K562 treated with DMSO at 1 percent for 24 hours (cell line): ENCODE results near the gene SERPINB7. TPM values are rescaled to one million over a fixed set of nuclear protein-coding genes. Genes with fewer than 3 reads are reported as not detected.

Experiments
- total RNA-seq: library from RNA; unstranded; fragments of 300-600 nt; gene quantifications from 2 replicates; pipeline ENCODE4 v1.2.3, GENCODE V29; 2022; ENCODE audit warnings: low read depth; ENCODE audit not compliant: insufficient read depth

Gene SERPINB7, protein sequence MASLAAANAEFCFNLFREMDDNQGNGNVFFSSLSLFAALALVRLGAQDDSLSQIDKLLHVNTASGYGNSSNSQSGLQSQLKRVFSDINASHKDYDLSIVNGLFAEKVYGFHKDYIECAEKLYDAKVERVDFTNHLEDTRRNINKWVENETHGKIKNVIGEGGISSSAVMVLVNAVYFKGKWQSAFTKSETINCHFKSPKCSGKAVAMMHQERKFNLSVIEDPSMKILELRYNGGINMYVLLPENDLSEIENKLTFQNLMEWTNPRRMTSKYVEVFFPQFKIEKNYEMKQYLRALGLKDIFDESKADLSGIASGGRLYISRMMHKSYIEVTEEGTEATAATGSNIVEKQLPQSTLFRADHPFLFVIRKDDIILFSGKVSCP
- total RNA-seq = not detected in 2 replicates

DNA sequence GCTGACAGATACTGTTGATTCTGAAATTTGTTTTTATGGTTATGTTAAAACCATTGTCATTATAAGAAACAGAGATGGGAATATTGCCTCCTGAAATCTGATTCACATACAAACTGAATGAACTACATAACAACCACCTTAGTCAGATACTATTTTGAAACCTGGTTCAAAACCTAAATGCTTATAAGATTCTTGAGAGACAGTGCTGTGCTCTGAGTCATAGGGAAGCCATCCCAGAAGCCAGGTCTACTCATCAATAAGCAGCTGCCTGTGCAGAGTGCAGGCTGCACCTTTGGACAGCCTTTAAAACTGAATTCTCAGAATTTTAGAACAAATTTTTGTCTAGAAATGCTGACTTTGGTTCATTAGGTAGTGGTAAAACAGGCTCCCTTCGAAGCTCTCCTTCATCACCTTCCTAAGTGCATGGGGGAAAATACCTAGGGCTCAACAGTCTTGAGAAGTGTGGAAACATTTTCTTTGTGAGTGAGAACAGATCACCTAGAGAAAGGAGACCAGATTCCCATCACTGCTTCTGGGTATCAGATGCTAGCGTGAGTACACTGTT is at the start of gene SERPINB7:
SERPINB7 (plus strand) TSS at position 253 of the 565 bp plus-strand sequence. CDS start 6,955 bp downstream, outside the sequence.

Other genes with a start within 250 kb of the SERPINB7 start
- gene SERPINB12, start 233.0 kb upstream of the SERPINB7 start, total RNA-seq = not detected in 2 replicates
- not detected in 2 replicates for gene SERPINB13, start 188.1 kb upstream of the SERPINB7 start, total RNA-seq
- gene SERPINB4, start 131.2 kb upstream of the SERPINB7 start, total RNA-seq = not detected in 2 replicates
- gene SERPINB3, start 113.5 kb upstream of the SERPINB7 start, total RNA-seq = not detected in 2 replicates
- gene SERPINB11, start 72.5 kb upstream of the SERPINB7 start, total RNA-seq = not detected in 2 replicates
- gene SERPINB2, start 112.3 kb downstream of the SERPINB7 start, total RNA-seq = not detected in 2 replicates
- not detected in 2 replicates for gene SERPINB10, start 132.5 kb downstream of the SERPINB7 start, total RNA-seq
- gene HMSD, start 173.9 kb downstream of the SERPINB7 start, total RNA-seq = not detected in 2 replicates
- gene SERPINB8, start 194.7 kb downstream of the SERPINB7 start, total RNA-seq = 0.88 and 1.5 TPM in 2 replicates